Neural cell (in vitro differentiated cells): ENCODE data around the gene NTMT1.

Experiments
- TF ChIP-seq, protein P1 (sequence below): fragments of 450-650 bp; IDR thresholded peaks from 2 replicates; pipeline ENCODE4 v1.5.1; 2014; ENCODE audit warnings: antibody characterized with exemption, mild to moderate bottlenecking, moderate library complexity; ENCODE audit not compliant: poor library complexity, severe bottlenecking
- TF ChIP-seq, protein P2 (sequence below): IDR thresholded peaks from 2 replicates; pipeline ENCODE4 v1.6.1; 2012; ENCODE audit warnings: borderline replicate concordance

DNA sequence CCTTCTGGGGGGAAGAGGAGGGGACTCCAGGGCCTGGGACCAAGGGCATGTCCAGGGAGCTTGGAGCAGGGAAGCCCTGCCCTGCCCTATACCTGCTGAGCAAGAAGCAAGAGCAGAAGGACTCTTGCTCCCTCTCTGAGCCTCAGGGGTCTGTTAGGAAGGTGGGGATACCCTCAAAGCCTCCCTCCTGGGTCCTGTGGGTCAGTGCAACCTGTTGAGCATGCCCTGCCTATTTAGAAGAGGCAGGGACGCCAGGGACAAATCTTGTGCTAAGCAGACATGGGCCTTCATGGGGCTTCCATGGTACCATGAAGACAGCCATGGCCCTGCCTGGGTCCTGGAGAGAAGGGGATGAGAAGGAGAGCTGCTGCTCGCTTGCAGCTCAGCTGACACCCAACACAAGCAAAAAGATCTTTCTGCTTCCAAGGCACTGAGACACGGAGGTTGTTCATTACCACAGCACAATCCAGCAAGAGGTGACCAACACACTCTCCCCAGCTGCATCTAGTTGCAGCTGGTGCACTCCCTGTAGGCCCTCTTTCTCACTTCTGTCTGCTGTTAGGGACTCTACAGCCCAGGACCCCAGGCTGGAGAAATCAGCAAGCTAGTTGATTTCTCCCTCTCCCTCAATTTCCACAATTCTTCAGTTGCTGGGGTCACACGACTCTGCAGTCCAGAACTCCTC is 44.3 kb upstream of the NTMT1 start:
- TF ChIP-seq, protein P1, sequence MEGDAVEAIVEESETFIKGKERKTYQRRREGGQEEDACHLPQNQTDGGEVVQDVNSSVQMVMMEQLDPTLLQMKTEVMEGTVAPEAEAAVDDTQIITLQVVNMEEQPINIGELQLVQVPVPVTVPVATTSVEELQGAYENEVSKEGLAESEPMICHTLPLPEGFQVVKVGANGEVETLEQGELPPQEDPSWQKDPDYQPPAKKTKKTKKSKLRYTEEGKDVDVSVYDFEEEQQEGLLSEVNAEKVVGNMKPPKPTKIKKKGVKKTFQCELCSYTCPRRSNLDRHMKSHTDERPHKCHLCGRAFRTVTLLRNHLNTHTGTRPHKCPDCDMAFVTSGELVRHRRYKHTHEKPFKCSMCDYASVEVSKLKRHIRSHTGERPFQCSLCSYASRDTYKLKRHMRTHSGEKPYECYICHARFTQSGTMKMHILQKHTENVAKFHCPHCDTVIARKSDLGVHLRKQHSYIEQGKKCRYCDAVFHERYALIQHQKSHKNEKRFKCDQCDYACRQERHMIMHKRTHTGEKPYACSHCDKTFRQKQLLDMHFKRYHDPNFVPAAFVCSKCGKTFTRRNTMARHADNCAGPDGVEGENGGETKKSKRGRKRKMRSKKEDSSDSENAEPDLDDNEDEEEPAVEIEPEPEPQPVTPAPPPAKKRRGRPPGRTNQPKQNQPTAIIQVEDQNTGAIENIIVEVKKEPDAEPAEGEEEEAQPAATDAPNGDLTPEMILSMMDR, result no peak
- TF ChIP-seq, protein P2, sequence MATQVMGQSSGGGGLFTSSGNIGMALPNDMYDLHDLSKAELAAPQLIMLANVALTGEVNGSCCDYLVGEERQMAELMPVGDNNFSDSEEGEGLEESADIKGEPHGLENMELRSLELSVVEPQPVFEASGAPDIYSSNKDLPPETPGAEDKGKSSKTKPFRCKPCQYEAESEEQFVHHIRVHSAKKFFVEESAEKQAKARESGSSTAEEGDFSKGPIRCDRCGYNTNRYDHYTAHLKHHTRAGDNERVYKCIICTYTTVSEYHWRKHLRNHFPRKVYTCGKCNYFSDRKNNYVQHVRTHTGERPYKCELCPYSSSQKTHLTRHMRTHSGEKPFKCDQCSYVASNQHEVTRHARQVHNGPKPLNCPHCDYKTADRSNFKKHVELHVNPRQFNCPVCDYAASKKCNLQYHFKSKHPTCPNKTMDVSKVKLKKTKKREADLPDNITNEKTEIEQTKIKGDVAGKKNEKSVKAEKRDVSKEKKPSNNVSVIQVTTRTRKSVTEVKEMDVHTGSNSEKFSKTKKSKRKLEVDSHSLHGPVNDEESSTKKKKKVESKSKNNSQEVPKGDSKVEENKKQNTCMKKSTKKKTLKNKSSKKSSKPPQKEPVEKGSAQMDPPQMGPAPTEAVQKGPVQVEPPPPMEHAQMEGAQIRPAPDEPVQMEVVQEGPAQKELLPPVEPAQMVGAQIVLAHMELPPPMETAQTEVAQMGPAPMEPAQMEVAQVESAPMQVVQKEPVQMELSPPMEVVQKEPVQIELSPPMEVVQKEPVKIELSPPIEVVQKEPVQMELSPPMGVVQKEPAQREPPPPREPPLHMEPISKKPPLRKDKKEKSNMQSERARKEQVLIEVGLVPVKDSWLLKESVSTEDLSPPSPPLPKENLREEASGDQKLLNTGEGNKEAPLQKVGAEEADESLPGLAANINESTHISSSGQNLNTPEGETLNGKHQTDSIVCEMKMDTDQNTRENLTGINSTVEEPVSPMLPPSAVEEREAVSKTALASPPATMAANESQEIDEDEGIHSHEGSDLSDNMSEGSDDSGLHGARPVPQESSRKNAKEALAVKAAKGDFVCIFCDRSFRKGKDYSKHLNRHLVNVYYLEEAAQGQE, result no peak
